Measurements from ENCODE around the gene BANK1. TPM values are rescaled to one million over a fixed set of nuclear protein-coding genes. Genes with fewer than 3 reads are reported as not detected.

BANK1 gene
- total RNA-seq, 2 donors from 2014 or later: 0.53 to 0.57 TPM

DNA sequence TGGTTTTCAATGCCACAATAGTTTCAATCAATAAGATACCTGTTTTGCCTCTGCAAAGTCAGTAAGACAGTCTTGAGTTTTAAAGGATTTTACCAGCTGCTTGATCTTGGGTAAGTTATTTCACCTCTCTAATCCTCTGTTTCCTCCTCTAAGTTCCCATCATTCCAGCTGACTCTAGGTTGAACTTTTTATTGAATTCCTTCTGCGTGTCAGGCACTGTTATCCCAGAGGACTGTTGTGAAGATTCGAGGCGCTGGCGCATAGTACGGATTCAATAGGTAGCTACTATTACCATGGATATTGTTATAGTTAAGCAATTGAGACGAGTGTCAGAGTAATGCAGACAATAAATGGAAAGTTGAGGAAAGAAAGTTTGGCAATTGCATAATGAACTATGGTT, 179.4 kb downstream of the BANK1 start:
- Mint-ChIP-seq H3K27ac (no peak overlapping the region), H3K9me3 (no peaks in the 10 kb centered on the region), H3K4me3 (no peak overlapping the region), H3K4me1 (peaks cover 13% of the 10 kb centered on the region), H3K27me3 (ENCODE audit: insufficient read depth) (no peaks in the 10 kb centered on the region), H3K36me3 (ENCODE audit: low read depth) (no peaks in the 10 kb centered on the region)
- WGBS, 2 experiments (ENCODE audit: insufficient coverage in 1 of 2, insufficient read length in 1 of 2): 91 to 98% methylated on average over 6 of the region's 6 CpGs
- Histone ChIP-seq H3K27ac (ENCODE audit: low read depth, low read length) (no peak overlapping the region), H3K9ac (ENCODE audit: extremely low read depth, low read length, poor library complexity, severe bottlenecking) (no peak overlapping the region), H3K36me3 (ENCODE audit: control insufficient read depth, insufficient read depth, low read length) (no peaks in the 10 kb centered on the region), H3K27me3 (ENCODE audit: control insufficient read depth, insufficient read depth, low read length, poor library complexity, severe bottlenecking) (no peaks in the 10 kb centered on the region), H3K9me3 (ENCODE audit: control insufficient read depth, low read length) (no peaks in the 10 kb centered on the region), H3K4me3 (ENCODE audit: low read length) (no peak overlapping the region), H3K4me1 (ENCODE audit: control insufficient read depth, insufficient read depth, low read length) (peaks cover 9% of the 10 kb centered on the region)
- TF ChIP-seq, protein P1, sequence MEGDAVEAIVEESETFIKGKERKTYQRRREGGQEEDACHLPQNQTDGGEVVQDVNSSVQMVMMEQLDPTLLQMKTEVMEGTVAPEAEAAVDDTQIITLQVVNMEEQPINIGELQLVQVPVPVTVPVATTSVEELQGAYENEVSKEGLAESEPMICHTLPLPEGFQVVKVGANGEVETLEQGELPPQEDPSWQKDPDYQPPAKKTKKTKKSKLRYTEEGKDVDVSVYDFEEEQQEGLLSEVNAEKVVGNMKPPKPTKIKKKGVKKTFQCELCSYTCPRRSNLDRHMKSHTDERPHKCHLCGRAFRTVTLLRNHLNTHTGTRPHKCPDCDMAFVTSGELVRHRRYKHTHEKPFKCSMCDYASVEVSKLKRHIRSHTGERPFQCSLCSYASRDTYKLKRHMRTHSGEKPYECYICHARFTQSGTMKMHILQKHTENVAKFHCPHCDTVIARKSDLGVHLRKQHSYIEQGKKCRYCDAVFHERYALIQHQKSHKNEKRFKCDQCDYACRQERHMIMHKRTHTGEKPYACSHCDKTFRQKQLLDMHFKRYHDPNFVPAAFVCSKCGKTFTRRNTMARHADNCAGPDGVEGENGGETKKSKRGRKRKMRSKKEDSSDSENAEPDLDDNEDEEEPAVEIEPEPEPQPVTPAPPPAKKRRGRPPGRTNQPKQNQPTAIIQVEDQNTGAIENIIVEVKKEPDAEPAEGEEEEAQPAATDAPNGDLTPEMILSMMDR (conservative IDR thresholded peaks at IDR 0.05): no peak
- no peak for DNase-seq

DNA sequence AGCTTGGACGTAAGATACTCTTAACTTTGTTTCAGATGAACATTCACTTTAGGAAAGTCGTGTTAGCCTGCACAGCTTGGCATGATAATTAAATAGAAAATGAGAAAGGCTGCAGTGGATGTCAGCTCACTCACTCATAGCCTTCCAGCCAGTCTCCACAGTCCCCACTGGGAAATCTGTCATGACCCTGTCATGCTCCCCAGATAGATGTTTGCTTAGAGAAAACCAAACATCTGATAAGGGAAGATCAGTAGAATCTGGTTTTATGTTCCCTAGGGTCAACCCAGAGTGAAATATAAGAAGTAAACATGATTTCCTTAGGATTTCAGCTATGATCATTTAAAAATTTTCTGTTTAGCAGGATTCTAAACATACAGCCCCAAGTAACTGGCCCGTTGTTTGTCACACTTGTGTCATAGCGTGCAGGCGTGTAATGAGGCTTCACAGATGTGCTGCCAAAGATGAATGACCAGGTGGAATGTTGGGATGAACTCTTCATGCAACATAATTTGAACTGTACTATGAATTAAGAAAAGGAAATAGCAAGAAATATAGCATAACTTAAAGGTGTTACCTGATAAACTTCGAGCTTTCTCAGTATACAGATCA, 180.1 kb downstream of the BANK1 start:
- Mint-ChIP-seq H3K4me1 (peaks cover 13% of the 10 kb centered on the region), H3K9me3 (no peaks in the 10 kb centered on the region), H3K27ac (no peak overlapping the region), H3K27me3 (ENCODE audit: insufficient read depth) (no peaks in the 10 kb centered on the region), H3K4me3 (no peak overlapping the region), H3K36me3 (ENCODE audit: low read depth) (no peaks in the 10 kb centered on the region)
- Histone ChIP-seq H3K27ac (ENCODE audit: low read depth, low read length) (no peak overlapping the region), H3K36me3 (ENCODE audit: control insufficient read depth, insufficient read depth, low read length) (no peaks in the 10 kb centered on the region), H3K27me3 (ENCODE audit: control insufficient read depth, insufficient read depth, low read length, poor library complexity, severe bottlenecking) (no peaks in the 10 kb centered on the region), H3K4me3 (ENCODE audit: low read length) (no peak overlapping the region), H3K4me1 (ENCODE audit: control insufficient read depth, insufficient read depth, low read length) (peaks cover 9% of the 10 kb centered on the region), H3K9ac (ENCODE audit: extremely low read depth, low read length, poor library complexity, severe bottlenecking) (no peak overlapping the region), H3K9me3 (ENCODE audit: control insufficient read depth, low read length) (no peaks in the 10 kb centered on the region)
- 92 to 97% methylated on average over 4 to 6 of the region's 6 CpGs for WGBS, 2 experiments (ENCODE audit: insufficient coverage in 1 of 2, insufficient read length in 1 of 2)
- TF ChIP-seq, protein P1 (conservative IDR thresholded peaks at IDR 0.05): no peak
- DNase-seq: no peak

- DNase-seq: no peak
- H3K36me3 ChIP-seq (ENCODE audit: control insufficient read depth, insufficient read depth, low read length): no peaks in the 10 kb centered on the region
- H3K9me3 ChIP-seq (ENCODE audit: control insufficient read depth, low read length): no peaks in the 10 kb centered on the region
- 100% methylated on average over 1 of the region's 2 CpGs for WGBS, 2 experiments (ENCODE audit: insufficient coverage in 1 of 2, insufficient read length in 1 of 2)
- H3K4me3 Mint-ChIP-seq: no peak overlapping the region
- no peaks in the 10 kb centered on the region for H3K36me3 Mint-ChIP-seq (ENCODE audit: low read depth)
- H3K27me3 ChIP-seq (ENCODE audit: control insufficient read depth, insufficient read depth, low read length, poor library complexity, severe bottlenecking): no peaks in the 10 kb centered on the region
- peaks cover 9% of the 10 kb centered on the region for H3K4me1 ChIP-seq (ENCODE audit: control insufficient read depth, insufficient read depth, low read length)
- peaks cover 13% of the 10 kb centered on the region for H3K4me1 Mint-ChIP-seq
- H3K27ac Mint-ChIP-seq: no peak overlapping the region
- no peak overlapping the region for H3K4me3 ChIP-seq (ENCODE audit: low read length)
- TF ChIP-seq, protein P1 (conservative IDR thresholded peaks at IDR 0.05): no peak
- no peak overlapping the region for H3K9ac ChIP-seq (ENCODE audit: extremely low read depth, low read length, poor library complexity, severe bottlenecking)
- H3K27ac ChIP-seq (ENCODE audit: low read depth, low read length): no peak overlapping the region
- no peaks in the 10 kb centered on the region for H3K9me3 Mint-ChIP-seq
- no peaks in the 10 kb centered on the region for H3K27me3 Mint-ChIP-seq (ENCODE audit: insufficient read depth)
Observed at GRCh38 chr4:101972791-101973190, 182.3 kb downstream of the BANK1 start.

Data from endodermal cell (in vitro differentiated cells).